SIG-M5 (cell line): Measurements from ENCODE around the gene DUSP12.
A peak's percentile ranks its signal among the peaks of the same experiment; 100 is the strongest.
"Not testable (repeated sequence)": the region's sequence is repeated elsewhere in the genome, so short reads cannot be mapped to it uniquely, and the experiment has no call there.

Source experiments
- DNase-seq: peaks from one replicate; lab custom pipeline; 2025; lab: John Stamatoyannopoulos, UW

Gene DUSP12

DNA sequence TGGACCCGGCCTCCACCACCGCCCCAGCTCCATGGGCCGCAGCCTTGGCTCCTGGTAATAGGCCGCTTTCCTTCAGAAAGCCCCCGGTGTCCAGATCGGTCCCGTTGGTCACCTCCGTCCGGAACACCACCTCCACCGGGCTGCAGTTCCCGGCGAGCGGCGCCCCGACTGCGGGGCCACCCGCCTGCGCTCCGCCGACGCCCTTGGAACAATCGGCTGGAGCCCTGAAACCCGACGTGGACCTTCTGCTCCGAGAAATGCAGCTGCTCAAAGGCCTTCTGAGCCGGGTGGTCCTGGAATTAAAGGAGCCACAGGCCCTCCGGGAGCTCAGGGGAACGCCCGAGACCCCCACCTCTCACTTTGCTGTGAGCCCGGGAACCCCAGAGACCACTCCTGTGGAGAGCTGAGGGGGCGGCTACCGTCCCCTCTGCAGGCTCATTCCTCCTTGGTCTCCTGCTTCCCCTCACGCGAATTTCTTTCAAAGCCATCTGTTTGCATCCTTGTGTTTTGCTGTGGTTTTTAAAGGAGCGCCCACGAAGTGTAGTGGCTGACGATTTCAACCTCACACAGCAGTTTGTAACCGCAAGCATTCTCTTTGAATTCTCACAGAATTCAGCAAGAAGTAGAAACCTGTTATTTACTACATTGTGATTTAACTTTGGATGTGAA lies 22.2 kb upstream of the DUSP12 start:
- no peak for DNase-seq

DNA sequence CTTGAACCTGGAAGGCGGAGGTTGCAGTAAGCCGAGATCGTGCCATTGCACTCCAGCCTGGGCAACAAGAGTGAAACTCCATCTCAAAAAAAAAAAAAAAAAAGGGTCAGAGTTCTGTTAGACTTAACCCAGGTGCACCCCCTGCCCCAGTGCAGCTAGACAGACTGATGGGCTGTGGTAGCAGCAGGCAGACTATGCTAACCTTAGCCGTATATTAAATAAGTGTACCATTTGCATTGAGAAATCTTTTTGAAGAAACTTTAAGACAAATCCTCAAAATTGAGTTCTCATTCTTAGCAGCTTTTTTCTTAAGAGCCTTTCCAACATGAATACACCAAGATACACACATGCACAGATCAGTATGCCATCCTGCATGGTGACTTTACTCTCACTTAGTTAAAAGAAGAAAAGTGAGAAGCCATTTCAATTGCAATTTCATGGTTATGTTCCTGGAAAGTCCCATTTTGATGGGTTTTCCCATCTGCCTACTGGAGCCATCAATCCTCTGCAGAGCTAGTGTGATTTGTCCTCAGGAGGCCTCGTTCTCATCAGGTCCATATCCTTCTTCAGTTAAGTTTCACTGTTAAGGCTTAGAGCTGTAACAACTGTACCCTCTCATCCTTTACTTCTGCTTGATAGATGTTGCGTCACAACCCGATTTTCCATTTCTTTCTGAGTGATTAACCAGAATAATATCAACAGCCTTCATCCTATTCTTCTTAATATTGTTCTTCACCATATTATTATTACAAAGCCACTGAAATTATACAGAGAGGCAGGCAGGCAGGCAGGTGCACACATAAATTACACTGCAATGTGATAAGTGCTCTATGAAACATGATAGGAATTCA lies 21.0 kb upstream of the DUSP12 start:
- no peak for DNase-seq

DNA sequence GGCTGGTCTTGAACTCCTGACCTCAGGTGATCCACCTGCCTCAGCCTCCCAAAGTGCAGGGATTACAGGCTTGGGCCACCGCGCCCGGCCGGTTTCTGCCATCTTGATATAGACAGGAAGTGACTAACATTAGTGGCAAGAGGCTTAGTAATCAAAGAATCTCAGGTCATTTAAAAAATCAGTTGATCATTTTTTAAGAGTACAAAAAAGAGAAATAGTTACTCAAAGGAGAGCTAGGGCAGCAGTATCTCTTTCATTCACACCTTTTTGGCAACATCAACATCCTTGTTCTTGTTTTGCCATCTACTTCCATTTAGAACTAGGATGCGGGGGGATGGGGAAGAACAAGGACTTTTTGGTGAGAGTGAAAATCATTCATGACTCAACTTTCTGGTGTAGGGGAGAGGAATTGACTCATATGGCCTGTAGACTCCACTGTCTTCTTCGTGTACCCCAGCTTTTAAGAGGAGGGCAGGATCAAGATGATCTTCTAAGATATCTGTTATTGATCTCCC lies 19.5 kb upstream of the DUSP12 start:
- DNase-seq = no peak

DNA sequence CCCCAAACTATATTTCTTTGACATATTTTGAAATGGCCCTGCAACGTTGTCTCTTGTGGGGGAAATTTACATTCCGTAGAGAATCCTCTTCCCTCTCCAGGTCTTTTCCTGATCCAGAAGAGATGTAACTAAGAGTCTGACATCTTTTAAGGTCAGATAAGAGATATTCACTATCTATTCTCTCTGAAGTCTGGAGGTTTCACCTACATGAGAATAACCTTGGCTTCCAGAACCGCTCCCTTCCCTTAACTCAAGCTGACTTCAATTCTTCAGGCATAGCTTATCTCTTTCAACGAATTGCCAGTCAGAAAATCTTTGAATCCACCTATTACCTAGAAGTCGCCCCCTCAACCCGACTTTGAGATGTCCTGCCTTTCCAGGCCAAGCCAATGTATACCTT lies 18.3 kb upstream of the DUSP12 start:
- DNase-seq = no peak

DNA sequence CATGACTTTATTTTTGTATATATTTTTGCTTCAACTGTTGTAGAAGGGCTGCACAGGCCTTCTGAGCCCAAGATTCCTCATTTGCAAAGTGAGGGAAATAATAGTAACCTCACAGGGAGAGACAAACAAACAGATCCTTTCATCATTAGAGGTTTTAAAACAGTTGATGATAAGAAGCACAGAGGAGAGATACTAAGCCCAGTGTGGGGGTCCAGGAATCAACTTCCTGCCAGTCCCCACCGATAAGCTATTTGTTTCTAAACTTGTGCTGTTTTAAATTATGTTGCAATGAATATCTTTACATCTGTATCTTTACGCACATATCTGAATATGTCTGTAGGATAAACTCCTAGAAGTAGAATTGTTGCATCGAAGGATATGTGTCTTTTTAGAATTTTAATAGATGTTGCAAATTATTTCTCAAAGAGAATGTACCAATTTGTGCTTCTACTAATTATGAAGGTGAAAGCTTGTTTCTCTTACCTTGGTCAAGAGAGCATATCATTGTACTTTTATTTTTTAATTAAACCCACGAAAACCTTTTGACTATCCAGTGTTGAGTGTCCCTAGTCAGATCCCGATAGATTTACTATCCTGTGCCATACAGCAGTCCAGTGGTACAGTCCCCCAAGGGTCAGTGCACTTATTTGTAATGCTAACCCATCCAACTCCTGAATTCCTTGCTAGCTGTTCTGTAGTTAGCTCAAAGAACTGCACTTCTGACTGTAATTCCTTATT lies 17.4 kb upstream of the DUSP12 start:
- no peak for DNase-seq

DNA sequence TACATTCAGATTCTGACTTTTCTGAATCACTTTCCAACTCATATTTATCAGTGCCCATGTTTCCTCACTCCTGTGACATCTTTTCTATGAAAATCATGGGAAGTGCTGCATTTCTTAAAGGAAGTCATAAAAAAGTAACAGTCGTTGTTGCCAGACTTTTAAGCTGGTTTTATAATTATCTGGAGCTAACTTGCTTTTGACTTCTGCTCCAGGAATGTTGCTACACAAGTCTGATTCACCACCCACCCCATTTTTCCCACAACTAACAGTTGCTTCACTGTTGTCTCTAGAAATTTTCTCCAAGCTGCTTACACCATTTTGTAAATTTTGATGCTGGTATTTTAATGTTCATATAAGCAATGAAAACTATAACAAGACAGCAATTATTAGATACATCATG lies 16.1 kb upstream of the DUSP12 start:
- no peak for DNase-seq

DNA sequence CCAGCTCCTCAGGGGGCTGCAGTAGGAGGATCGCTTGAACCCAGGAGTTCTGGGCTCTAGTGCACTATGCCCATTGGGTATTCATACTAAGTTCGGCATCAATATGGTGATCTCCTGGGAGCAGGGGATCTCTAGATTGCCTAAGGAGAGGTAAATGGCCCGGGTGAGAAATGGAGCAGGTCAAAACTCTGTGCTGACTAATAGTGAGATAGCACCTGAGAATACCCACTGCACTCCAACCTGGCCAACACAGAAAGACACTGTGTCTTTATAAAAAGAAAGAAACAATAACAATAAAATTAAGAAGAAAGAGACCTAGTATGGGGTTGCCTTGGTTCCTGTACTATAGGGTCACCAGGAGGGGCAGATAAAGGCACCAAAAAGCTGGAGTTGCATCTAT lies 13.7 kb upstream of the DUSP12 start:
- no peak for DNase-seq

DNA sequence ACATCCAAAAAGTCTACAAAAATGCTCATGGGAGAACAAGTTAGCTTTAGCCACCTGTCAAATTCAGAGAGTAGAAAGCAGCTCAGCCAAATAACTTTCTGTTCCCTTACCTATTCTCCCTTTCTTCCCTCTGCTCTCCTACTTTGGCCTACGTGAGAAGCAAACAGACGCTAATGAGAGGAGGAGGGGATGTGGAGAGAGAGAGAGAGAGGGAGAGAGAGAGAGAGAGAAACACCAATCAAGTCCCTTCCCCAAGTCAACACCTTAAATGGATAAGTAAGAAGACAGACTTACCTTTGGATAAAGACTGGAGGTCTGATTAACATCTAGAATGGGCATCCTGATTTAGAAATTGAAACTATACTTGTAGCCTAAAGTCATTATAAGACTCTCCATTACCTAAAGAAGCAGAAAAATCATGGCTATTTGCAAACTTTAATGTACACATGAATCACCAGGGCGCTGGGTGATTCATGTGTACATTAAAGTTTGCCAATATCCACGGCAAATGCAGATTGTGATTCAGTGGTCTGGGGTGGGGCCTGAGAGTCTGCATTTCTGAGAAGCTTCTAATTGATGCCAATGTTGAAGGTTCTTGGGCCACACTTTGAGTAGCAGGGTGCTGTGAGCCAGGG lies 13.1 kb upstream of the DUSP12 start:
- no peak for DNase-seq

DNA sequence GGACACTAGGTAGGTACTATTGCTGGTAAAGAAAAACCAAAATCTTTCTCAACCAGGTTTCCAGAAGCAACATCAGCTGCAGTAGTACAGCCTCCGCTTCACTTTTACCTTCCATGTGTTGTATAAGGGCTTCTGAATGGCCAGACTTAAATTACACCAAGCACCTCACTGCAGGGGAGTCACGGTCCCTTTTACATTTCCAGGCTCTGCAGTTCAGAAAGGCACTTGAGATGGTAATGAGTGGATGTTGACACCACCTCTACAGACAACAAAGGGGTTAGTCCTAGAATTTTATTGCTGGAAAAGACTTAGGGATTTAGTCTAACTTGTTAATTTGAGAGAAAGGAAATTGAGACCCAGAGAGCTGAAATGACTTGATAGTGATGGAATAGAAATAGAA lies 12.0 kb upstream of the DUSP12 start:
- DNase-seq = no peak

DNA sequence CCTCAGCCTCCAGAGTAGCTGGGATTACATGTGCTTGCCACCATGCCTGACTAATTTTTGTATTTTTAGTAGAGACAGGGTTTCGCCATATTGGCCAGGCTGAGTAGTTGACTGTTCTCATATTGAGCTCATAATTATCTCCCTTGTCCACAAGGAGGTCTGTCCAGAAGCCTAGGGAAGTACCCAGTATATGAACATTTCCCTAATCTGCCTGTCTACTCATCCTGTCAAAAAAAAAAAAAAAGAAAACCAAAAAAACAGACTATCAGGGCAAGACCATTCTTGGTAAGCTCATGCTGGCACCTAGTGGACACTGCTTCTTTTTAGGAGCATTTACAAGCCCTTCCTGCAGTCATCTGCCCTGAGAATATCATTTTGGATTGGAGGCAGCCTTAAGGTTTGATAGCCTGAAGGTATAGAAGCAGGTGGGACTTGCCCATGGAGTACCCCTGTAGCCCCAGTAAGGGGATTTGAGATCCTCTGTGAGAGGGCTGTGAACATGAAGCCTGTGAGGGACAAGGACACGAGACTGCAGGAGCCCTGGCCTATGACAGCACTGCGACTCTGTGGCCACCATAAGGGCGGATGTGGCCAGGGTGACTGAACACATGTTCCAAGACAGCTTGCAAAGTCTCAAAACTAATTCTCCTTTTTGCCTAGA lies 10.8 kb upstream of the DUSP12 start:
- peak; percentile 60 for DNase-seq

DNA sequence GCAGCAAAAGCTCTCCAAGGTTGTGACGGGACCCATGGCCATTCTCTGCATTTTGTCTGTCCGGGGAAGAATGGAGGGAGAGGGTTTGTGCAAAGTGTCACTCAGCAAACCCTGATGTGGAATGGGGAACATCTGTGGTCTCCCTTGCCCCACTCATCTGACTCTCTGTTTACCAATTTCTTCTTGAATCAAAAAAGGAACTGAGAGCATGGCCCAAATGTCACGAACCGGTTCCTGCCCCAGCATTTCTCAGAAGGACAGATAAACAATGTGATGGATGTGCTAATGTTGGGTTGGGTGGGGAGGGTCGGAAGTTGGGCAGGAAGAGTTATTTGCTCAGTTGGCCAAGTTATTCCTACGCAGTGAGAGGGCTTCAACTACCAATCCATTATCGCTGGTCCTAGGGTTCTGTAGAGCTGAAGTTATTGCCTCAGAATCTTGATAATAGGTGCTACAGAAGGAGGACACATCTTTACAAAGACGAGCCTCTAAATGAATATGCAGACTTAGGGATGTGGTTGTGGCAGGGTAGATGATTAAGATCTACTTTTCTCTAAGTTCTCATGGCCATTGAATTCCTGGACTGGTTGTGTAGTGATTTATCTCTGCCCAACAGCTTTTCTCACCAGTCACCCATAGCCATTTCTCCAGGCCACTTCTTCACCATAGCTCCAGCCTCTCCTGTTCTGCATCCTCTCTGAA lies 9.6 kb upstream of the DUSP12 start:
- DNase-seq = no peak

DNA sequence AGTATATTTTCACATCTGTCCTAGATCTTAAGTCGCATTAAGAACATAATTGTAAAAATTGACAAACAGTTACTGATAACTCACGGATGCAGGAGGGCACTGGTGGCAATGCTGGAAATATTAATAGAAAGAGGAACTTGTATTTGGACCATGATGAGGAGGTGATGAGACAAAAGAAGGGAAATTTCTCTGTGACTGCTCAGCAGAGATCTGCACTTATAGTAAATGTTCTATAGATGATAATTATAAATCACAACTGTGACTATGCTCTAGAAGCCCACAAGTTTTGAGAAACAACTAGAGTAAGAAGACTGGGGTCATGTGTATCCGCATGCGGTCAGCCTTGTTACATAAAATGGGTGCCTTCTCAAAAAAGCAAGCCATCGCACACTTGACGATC lies 8.7 kb upstream of the DUSP12 start:
- DNase-seq = no peak

DNA sequence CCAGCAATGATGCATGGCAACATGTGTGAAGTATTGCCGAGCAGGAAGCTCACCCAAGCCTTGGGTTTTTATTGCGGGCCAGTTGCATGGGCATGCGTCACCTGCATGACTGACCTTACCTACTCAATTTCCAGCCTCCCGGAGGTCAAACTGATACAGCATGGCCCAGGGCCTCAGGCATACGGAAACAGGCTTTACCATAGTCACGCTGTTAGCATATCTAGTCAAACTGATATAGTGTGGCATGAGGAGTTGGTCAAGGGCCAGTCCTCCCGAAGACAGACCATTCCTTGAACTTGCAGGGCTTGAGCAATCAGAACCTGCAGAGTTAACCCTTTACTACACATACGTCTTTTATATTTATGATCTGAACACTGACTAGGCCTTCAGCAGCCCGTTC lies 6.4 kb upstream of the DUSP12 start:
- DNase-seq = no peak

DNA sequence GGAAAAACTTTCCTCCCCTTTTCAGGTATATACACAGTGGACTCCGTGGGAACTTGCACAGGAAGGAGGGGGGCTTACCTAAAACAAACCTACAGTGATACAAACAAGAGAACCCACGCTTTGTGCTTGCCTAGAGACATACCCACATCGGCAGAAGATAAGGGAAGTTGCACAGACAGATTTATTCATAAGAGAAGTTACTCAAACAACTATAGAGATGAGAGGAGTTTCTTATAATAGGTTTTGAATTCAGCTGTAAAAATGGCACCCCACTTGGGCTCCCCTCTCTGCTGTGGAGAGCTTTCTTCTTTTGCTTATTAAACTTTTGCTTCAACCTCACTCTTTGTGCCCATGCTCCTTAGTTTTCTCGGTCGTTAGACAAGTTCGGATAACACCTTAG lies 1.8 kb upstream of the DUSP12 start:
- DNase-seq = no peak

DNA sequence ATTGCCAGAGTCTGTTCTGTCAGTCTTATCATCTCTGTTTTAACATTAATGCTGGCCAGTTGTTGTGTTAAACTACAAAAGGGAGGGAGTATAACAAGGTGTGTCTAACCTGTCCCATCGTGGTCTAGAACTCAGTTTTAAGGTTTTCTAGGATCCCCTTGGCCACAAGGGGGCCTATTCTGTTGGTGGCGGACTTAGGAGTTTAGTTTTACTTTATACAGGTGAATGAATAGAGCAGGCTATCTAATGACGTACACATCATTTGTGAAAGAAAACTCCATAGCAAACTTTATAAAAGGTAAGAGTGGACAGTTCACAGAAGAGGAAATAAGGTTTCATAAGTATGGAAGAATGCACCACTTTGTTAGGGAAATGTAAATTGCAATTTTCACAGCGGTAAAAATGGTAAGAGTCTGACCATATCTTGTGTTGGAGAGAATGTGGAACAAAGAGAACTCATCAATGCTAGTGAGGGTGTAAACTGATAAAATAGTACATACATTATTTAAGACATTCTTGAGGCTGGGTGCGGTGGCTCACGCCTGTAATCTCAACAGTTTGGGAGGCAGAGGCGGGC lies 14.0 kb downstream of the DUSP12 start:
- no peak for DNase-seq

DNA sequence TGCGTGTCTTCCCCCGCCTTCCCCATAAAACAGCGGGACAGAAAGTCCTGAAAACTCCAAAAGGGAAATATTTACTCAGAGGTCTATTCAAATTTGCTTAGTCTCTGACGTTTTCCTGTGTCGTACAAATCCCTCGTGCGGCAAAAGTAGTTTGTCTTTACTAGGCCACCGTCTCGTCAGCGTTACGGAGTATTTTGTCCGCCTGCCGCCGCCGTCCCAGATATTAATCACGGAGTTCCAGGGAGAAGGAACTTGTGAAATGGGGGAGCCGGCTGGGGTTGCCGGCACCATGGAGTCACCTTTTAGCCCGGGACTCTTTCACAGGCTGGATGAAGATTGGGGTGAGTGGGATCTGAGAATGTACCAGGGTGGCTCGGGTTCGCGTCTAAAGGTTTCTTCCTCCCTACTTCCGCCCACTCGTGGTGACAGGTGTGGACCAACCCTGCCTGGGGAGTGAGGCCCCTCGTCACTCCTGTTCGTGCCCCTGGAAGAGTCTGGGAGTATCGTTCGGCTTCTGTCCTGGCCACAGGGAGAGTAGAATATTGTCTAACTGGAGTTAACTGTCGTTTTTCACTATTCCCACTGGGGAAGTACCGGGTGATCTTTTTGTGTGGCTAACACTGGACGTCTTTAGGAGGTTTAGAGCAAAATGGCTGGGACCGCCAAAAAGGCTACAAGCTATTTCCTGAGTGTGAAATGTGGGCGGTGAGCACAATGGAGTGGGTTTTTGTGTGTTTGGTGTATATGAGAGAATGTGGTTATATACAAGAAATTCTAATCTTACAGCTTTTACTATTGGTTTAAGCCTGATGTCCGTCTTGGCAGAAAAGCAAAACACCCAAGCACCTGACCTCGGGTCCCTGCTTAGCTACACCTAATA lies 16.8 kb downstream of the DUSP12 start, which contains the start of gene ATF6:
Gene ATF6 (plus strand): TSS at position 219 of the 880 bp plus-strand sequence. CDS start 41 bp downstream, at position 260.
- DNase-seq = peak; percentile 91

DNA sequence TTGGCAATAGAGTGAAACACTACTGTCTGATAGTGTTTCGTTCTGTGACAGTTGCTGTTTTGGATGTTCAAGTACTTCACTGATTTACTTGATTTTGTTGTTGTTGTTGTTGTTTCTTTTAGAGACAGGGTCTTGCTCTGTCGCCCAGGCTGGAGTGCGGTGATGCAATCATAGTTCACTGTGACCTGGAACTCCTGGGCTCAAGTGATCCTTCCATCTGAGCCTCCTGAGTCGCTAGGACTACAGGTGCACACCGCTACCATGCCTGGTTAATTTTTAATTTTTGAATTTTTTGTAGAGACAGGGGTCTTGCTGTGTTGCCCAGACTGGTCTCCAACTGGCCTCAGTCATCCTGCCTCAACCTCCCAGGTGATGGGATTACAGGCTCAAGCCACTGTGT lies 18.9 kb downstream of the DUSP12 start:
- DNase-seq = no peak

DNA sequence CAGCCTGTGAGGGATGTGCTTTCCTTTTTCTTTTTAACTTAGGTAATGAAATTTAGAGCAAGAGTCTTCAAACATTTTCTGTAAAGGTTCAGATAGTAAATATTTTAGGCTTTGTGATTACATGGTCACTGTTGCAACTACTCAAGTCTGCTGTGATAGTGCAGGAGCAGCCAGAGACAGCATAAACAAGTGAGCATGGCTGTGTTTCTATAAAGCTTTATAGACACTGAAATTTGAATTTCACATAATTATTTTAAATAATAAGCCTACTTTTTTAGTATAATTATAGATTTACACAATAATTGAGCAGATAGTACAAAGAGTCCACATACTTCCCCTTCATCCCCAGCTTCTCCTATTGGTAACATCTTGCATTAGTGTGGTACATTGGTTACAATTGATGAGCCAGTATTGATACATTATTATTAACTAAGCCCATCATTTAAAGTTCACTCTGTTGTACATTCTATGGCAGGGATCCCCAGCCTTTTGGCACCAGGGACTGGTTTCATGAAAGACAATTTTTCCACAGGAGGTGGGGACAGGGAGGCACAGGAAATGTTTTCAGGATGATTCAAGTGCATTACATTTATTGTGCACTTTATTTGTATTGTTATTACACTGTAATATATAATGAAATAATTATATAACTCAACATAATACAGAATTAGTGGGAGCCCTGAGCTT lies 19.5 kb downstream of the DUSP12 start:
- DNase-seq = no peak

DNA sequence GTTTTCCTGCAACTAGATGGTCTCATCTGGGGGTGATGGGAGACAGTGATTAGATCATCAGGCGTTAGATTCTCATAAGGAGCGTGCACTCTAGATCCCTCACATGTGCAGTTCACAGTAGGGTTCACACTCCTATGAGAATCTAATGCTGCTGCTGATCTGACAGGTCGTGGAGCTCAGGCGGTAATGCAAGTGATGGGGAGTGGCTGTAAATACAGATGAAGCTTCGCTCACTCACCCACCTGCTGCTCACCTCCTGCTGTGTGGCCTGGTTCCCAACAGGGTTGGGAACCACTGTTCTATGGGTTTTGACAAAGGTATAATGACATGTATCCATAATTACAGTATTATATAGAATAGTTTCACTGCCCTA lies 20.1 kb downstream of the DUSP12 start:
- not testable (repeated sequence) for DNase-seq
